ENCODE data around the gene DSCAML1.
A peak's percentile ranks its signal among the peaks of the same experiment; 100 is the strongest.

DSCAML1 gene

GRCh38 chr11:117481885-117482284 is 315.1 kb downstream of the DSCAML1 start:
- DNase-seq: no peak

GRCh38 chr11:117481036-117481435 is 316.0 kb downstream of the DSCAML1 start:
- DNase-seq: no peak

- DNase-seq: no peak
These were observed 316.8 kb downstream of the DSCAML1 start for GRCh38 chr11:117480221-117480620.

- DNase-seq: no peak
These were observed 317.6 kb downstream of the DSCAML1 start for GRCh38 chr11:117479372-117479771.

GRCh38 chr11:117478926-117479325 is 318.1 kb downstream of the DSCAML1 start:
- no peak for DNase-seq

- no peak for DNase-seq
These were observed 318.7 kb downstream of the DSCAML1 start for GRCh38 chr11:117478126-117478860.

GRCh38 chr11:117477721-117478120 is 319.3 kb downstream of the DSCAML1 start:
- DNase-seq: no peak

GRCh38 chr11:117476531-117477142 is 320.4 kb downstream of the DSCAML1 start:
- no peak for DNase-seq

GRCh38 chr11:117475716-117476530 is 321.1 kb downstream of the DSCAML1 start:
- DNase-seq: no peak

- no peak for DNase-seq
These were observed 323.4 kb downstream of the DSCAML1 start for GRCh38 chr11:117473481-117474091.

GRCh38 chr11:117471776-117472175 is 325.2 kb downstream of the DSCAML1 start:
- DNase-seq: no peak

GRCh38 chr11:117470576-117470975 is 326.4 kb downstream of the DSCAML1 start:
- DNase-seq: no peak

GRCh38 chr11:117468888-117469287 is 328.1 kb downstream of the DSCAML1 start:
- no peak for DNase-seq

GRCh38 chr11:117467770-117468169 is 329.2 kb downstream of the DSCAML1 start:
- DNase-seq: no peak

GRCh38 chr11:117466966-117467365 is 330.1 kb downstream of the DSCAML1 start:
- DNase-seq: no peak

GRCh38 chr11:117465236-117465997 is 331.6 kb downstream of the DSCAML1 start:
- DNase-seq: no peak

- no peak for DNase-seq
These were observed 332.2 kb downstream of the DSCAML1 start for GRCh38 chr11:117464778-117465177.

GRCh38 chr11:117462864-117463247 is 334.2 kb downstream of the DSCAML1 start:
- DNase-seq: no peak

- DNase-seq: no peak
These were observed 334.7 kb downstream of the DSCAML1 start for GRCh38 chr11:117462183-117462863.

GRCh38 chr11:117461396-117462182 is 335.4 kb downstream of the DSCAML1 start:
- DNase-seq: no peak

GRCh38 chr11:117459979-117460300 is 337.1 kb downstream of the DSCAML1 start:
- DNase-seq: peak in 1 of 2 donors; percentile 16

All from CD4-positive, alpha-beta T cell treated with Interleukin-4 for 1 hour (primary cell).